Measurements from ENCODE around the gene NRL.

Gene NRL

GRCh38 chr14:24143511-24143910 is 28.8 kb upstream of the NRL start:
- DNase-seq: no peak

- peak; percentile 98 for DNase-seq
Measured at GRCh38 chr14:24141097-24141880, 26.5 kb upstream of the NRL start, which contains the start of gene EMC9. Gene EMC9 (minus strand): TSS chr14:24141591. CDS start chr14:24141304, 287 bp downstream.

- DNase-seq: no peak
Measured at GRCh38 chr14:24139272-24139934, 24.7 kb upstream of the NRL start.

- no peak for DNase-seq
Measured at GRCh38 chr14:24138396-24139271, 23.9 kb upstream of the NRL start.

GRCh38 chr14:24137529-24138395 is 23.0 kb upstream of the NRL start:
- no peak for DNase-seq

- no peak for DNase-seq
Measured at GRCh38 chr14:24136684-24137528, 22.2 kb upstream of the NRL start.

GRCh38 chr14:24135834-24136683 is 21.3 kb upstream of the NRL start, which contains the start of gene PSME1:
Gene PSME1 (plus strand): TSS chr14:24136194. CDS start chr14:24136263, 69 bp downstream.
- DNase-seq: peak; percentile 53 to 86

- no peak for DNase-seq
Measured at GRCh38 chr14:24135584-24135833, 20.8 kb upstream of the NRL start.

- DNase-seq: no peak
Measured at GRCh38 chr14:24133735-24134134, 19.0 kb upstream of the NRL start.

GRCh38 chr14:24132976-24133375 is 18.2 kb upstream of the NRL start:
- DNase-seq: no peak

- DNase-seq: no peak
Measured at GRCh38 chr14:24132061-24132685, 17.4 kb upstream of the NRL start.

GRCh38 chr14:24131549-24131966 is 16.8 kb upstream of the NRL start:
- DNase-seq: no peak

- no peak for DNase-seq
Measured at GRCh38 chr14:24130717-24131548, 16.2 kb upstream of the NRL start.

GRCh38 chr14:24130380-24130716 is 15.6 kb upstream of the NRL start, which contains the start of gene FITM1:
Gene FITM1 (plus strand): TSS chr14:24130659. CDS start chr14:24131564, 905 bp downstream.
- no peak for DNase-seq

- DNase-seq: no peak
Measured at GRCh38 chr14:24129410-24129998, 14.8 kb upstream of the NRL start.

- no peak for DNase-seq
Measured at GRCh38 chr14:24127673-24128072, 12.9 kb upstream of the NRL start.

GRCh38 chr14:24126939-24127338 is 12.2 kb upstream of the NRL start:
- DNase-seq: no peak

Measured in SW 1271 (cell line).